Esophagus muscularis mucosa (tissue), 4 donors: ENCODE results near the gene STRBP. TPM values are rescaled to one million over a fixed set of nuclear protein-coding genes. Genes with fewer than 3 reads are reported as not detected.

ENCODE experiments used
- DNase-seq: peaks from one replicate; pipeline ENCODE4 v3.0.0-alpha.2; 2017; ENCODE audit errors: extremely low spot score
- H3K27ac ChIP-seq, 4 donors: fragments of 200-600 bp; sonication (generic); replicated peaks in 1 of 4; 1 replicate in 3 of 4; 2 replicates in 1 of 4; pipeline ENCODE4 v1.5.1; 2016 to 2019; ENCODE audit warnings: mild to moderate bottlenecking in 1 of 4
- H3K27me3 ChIP-seq, 4 donors: fragments of 200-600 bp; sonication (generic); one replicate each; pipeline versions ENCODE4 v1.5.1 to v1.6.0; 2016 to 2019
- H3K36me3 ChIP-seq, 4 donors: fragments of 200-600 bp; sonication (generic); one replicate each; pipeline ENCODE4 v1.5.1; 2016 to 2019
- H3K4me1 ChIP-seq, 4 donors: fragments of 200-600 bp; sonication (generic); one replicate each; pipeline ENCODE4 v1.5.1; 2016 to 2019
- H3K4me3 ChIP-seq, 4 donors: fragments of 200-600 bp; sonication (generic); 1 replicate in 2 of 4; 2 replicates in 2 of 4; pipeline ENCODE4 v1.5.1; 2016 to 2019; ENCODE audit warnings: mild to moderate bottlenecking in 4 of 4, moderate library complexity in 1 of 4
- H3K9me3 ChIP-seq, 4 donors: fragments of 200-600 bp; sonication (generic); 1 replicate in 3 of 4; 2 replicates in 1 of 4; pipeline ENCODE4 v1.5.1; 2016 to 2019
- EP300 ChIP-seq: sonication (generic); formaldehyde crosslinking; IDR thresholded peaks from one replicate; pipeline ENCODE4 v1.6.1; 2017; ENCODE audit warnings: antibody characterized with exemption
- POLR2A ChIP-seq: fragments of 450-650 bp; IDR thresholded peaks from one replicate; pipeline ENCODE4 v1.6.1; 2017; ENCODE audit warnings: antibody characterized with exemption, moderate library complexity, mild to moderate bottlenecking, low read depth
- POLR2AphosphoS5 ChIP-seq, 2 donors: sonication (generic); formaldehyde crosslinking; IDR thresholded peaks; one replicate each; pipeline ENCODE4 v1.6.1; 2017; ENCODE audit warnings: antibody characterized with exemption in 2 of 2
- WGBS: methylation state at CpG from one replicate; pipeline ENCODE4 v1.1.5; 2018; 5-methylcytosine and 5-hydroxymethylcytosine counted together
- intact Hi-C: fragments of 100-400 bp; cut with DNase I; formaldehyde crosslinking; loops from one replicate; pipeline ENCODE4 v1.15.1; 2023
- total RNA-seq, 4 donors: library from RNA; depleted of rRNA; stranded (reverse); fragments of >200 nt; gene quantifications; one replicate each; pipeline versions ENCODE4 v1.1.0 to v1.2.1, GENCODE V29; 2016
- TF ChIP-seq, protein P1 (sequence below), 3 experiments: fragments of 200-600 bp in 2 of 3; fragments of 450-650 bp in 1 of 3; sonication (generic) in 2 of 3; IDR thresholded peaks; one replicate each; pipeline ENCODE4 v1.5.1; 2017 to 2019; ENCODE audit warnings: antibody characterized with exemption in 3 of 3, mild to moderate bottlenecking in 2 of 3, moderate library complexity in 1 of 3

The STRBP gene
- total RNA-seq, 4 donors from 2014 or later, result 11.2 to 20.6 (median 14.5) TPM

DNA sequence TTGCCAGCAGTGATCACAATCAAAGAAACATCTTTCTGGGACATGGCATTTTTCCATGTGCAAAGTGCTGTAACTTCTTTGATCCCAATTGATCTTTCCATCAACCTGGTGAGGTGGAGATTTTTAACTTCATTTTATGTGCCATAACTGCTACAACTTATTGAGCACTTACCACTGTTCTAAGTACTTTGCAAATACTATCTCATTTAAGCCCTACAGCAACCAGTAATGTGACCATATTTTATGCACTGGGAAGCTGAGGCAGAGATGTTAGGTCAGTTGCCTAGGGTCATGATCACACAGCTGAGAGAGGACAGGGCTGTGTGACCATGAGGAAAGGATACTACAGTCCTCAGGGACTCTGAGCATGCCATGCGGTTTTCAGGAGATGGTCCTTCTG, 17.9 kb upstream of the STRBP start:
- WGBS, result 100% methylated on average over 1 of the region's 1 CpG
- no peak overlapping the region for H3K4me3 ChIP-seq
- DNase-seq, result no peak
- no peak for TF ChIP-seq POLR2A
- no peak for TF ChIP-seq EP300
- no peak for TF ChIP-seq POLR2AphosphoS5 (IDR thresholded peaks at IDR 0.05)
- H3K36me3 ChIP-seq, result no peaks in the 10 kb centered on the region
- H3K4me1 ChIP-seq, result peaks cover 0 to 13% (median 6%) of the 10 kb centered on the region in 4 donors
- H3K27me3 ChIP-seq, result peaks cover 0 to 4% (median 0%) of the 10 kb centered on the region in 4 donors
- no peaks in the 10 kb centered on the region for H3K9me3 ChIP-seq
- intact Hi-C loops, result no loop called here
- no peak overlapping the region for H3K27ac ChIP-seq

DNA sequence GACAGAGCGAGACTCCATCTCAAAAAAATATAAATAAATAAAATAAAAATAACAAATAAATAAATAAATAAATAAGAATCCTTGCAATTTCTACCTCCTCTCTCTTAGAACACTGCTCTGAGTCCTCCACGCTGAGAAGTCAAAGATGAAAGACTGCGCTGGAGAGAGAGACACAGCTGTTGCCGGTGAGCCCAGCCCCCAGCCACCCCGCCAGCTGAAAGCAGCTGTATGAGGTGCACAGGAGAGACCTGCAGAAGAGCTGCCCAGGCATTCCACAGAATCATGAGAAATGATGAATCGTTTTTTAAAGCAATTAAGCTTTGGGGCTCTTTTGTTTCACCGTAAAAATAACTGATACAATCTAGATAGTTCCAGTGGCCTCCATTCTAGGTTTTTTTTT, 16.3 kb upstream of the STRBP start:
- peaks cover 0 to 13% (median 6%) of the 10 kb centered on the region in 4 donors for H3K4me1 ChIP-seq
- H3K9me3 ChIP-seq, result no peaks in the 10 kb centered on the region
- no peak overlapping the region for H3K27ac ChIP-seq
- no peaks in the 10 kb centered on the region for H3K27me3 ChIP-seq
- 61% methylated on average over 7 of the region's 7 CpGs for WGBS
- no peak overlapping the region for H3K4me3 ChIP-seq
- H3K36me3 ChIP-seq, result no peaks in the 10 kb centered on the region
- DNase-seq, result no peak
- TF ChIP-seq POLR2A (no peak), POLR2AphosphoS5 (IDR thresholded peaks at IDR 0.05) (no peak), EP300 (no peak)
- TF ChIP-seq, protein P1, sequence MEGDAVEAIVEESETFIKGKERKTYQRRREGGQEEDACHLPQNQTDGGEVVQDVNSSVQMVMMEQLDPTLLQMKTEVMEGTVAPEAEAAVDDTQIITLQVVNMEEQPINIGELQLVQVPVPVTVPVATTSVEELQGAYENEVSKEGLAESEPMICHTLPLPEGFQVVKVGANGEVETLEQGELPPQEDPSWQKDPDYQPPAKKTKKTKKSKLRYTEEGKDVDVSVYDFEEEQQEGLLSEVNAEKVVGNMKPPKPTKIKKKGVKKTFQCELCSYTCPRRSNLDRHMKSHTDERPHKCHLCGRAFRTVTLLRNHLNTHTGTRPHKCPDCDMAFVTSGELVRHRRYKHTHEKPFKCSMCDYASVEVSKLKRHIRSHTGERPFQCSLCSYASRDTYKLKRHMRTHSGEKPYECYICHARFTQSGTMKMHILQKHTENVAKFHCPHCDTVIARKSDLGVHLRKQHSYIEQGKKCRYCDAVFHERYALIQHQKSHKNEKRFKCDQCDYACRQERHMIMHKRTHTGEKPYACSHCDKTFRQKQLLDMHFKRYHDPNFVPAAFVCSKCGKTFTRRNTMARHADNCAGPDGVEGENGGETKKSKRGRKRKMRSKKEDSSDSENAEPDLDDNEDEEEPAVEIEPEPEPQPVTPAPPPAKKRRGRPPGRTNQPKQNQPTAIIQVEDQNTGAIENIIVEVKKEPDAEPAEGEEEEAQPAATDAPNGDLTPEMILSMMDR (IDR thresholded peaks at IDR 0.05), result no peak
- intact Hi-C loops, result no loop called here

DNA sequence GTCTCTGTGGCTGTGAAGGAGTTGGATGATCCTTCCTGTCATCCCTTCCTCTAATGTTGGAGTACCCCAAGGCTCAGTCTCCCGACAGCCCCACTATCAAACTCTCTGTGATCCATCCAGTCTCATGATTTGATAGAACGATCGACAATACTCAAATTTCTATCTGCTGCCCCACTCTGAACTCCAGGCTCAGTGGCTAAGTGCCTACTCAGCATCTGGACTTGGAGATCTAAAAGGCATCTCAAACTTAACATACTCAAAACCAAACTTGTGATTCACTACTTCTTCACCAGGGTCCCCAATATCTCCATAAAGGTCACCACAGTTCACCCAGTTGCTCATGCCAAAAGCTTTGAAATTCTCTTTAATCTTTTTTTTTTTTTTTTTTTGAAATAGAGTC, 15.1 kb upstream of the STRBP start:
- H3K27ac ChIP-seq, result no peak overlapping the region
- no peak for TF ChIP-seq POLR2AphosphoS5 (IDR thresholded peaks at IDR 0.05)
- no peak for TF ChIP-seq POLR2A
- TF ChIP-seq, protein P1 (IDR thresholded peaks at IDR 0.05), result no peak
- no peak for TF ChIP-seq EP300
- 96% methylated on average over 3 of the region's 3 CpGs for WGBS
- H3K36me3 ChIP-seq, result no peaks in the 10 kb centered on the region
- H3K4me1 ChIP-seq, result peaks cover 0 to 13% (median 6%) of the 10 kb centered on the region in 4 donors
- intact Hi-C loops, result no loop called here
- H3K9me3 ChIP-seq, result no peaks in the 10 kb centered on the region
- no peak for DNase-seq
- no peak overlapping the region for H3K4me3 ChIP-seq
- H3K27me3 ChIP-seq, result no peaks in the 10 kb centered on the region

- no peaks in the 10 kb centered on the region for H3K27me3 ChIP-seq
- H3K4me3 ChIP-seq, result no peak overlapping the region
- H3K9me3 ChIP-seq, result no peaks in the 10 kb centered on the region
- WGBS, result 86% methylated on average over 5 of the region's 5 CpGs
- no peaks in the 10 kb centered on the region for H3K36me3 ChIP-seq
- TF ChIP-seq, protein P1 (IDR thresholded peaks at IDR 0.05), result no peak
- TF ChIP-seq POLR2A (no peak), POLR2AphosphoS5 (IDR thresholded peaks at IDR 0.05) (no peak)
- H3K27ac ChIP-seq, result no peak overlapping the region
- no peak for DNase-seq
- H3K4me1 ChIP-seq, result peaks cover 0 to 13% (median 6%) of the 10 kb centered on the region in 4 donors
- intact Hi-C loops, result no loop called here
These were observed 14.6 kb upstream of the STRBP start for GRCh38 chr9:123283048-123283408.

DNA sequence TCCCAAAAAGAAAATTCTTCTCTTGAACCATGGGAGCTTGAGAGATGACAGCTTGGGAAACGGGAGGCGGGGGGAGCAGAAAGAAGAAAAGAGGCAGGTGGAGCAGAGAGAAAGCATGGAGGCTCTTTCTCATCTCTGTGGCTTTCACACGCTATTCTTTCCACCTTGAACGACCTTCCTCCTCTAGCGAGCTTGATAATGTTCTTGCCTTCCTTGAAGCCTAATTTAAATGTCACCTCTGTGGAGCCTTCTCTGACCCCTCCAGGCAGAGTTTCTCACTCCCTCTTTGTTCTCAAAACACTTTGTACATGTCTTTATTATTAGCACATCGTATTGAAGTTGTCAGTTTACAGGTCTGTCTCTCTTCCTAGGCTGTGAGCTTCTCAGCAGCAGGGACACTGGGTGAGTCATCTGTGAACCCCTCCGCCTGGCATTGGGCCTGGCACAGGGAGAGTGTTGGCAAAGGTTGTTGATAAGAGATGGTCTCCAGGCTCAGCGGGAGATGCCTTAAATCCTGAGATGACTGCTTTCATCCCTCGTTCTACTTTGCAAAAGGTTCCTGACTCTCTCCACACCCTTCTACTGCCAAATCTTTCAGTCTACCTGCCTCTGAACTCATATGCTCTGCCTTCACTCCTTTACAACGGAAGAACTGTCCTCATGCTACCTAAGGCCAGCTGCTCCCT, 14.1 kb upstream of the STRBP start:
- Histone ChIP-seq H3K27ac (no peak overlapping the region), H3K9me3 (no peaks in the 10 kb centered on the region), H3K27me3 (no peaks in the 10 kb centered on the region), H3K4me1 (peaks cover 0 to 13% (median 6%) of the 10 kb centered on the region in 4 donors), H3K36me3 (no peaks in the 10 kb centered on the region), H3K4me3 (no peak overlapping the region)
- TF ChIP-seq POLR2AphosphoS5 (IDR thresholded peaks at IDR 0.05), result no peak
- TF ChIP-seq, protein P1 (IDR thresholded peaks at IDR 0.05), result no peak
- TF ChIP-seq EP300, result no peak
- TF ChIP-seq POLR2A, result no peak
- intact Hi-C loops, result no loop called here
- WGBS, result 35% methylated on average over 10 of the region's 10 CpGs
- DNase-seq, result no peak
